Calu3 (cell line): ENCODE measurements around the gene RNF39. TPM values are rescaled to one million over a fixed set of nuclear protein-coding genes. Genes with fewer than 3 reads are reported as not detected.

Experiments used
- BruUV-seq: library from RNA; stranded (reverse); fragments of 400-500 nt; replicated peaks from 2 replicates; lab custom pipeline; 2021; lab: Mats Ljungman, UMichigan
- CTCF ChIA-PET: fragments of 300-600 bp; sonication (Branson Sonifier 250); formaldehyde crosslinking; loops from one replicate; lab custom pipeline; 2022; ENCODE audit warnings: antibody characterized with exemption; lab: Charles Lee
- DNase-seq: peaks from one replicate; pipeline ENCODE4 v3.0.0; 2022
- H3K27ac Mint-ChIP-seq: one replicate; pipeline ENCODE4 v1.8.0; 2022; ENCODE audit warnings: mixed read lengths; ENCODE audit not compliant: unreplicated experiment
- H3K27me3 Mint-ChIP-seq: one replicate; pipeline ENCODE4 v1.8.0; 2022; ENCODE audit warnings: mixed read lengths; ENCODE audit not compliant: unreplicated experiment
- H3K36me3 Mint-ChIP-seq: one replicate; pipeline ENCODE4 v1.8.0; 2022; ENCODE audit warnings: mild to moderate bottlenecking, moderate library complexity, mixed read lengths; ENCODE audit not compliant: insufficient read depth, unreplicated experiment
- H3K4me1 Mint-ChIP-seq: one replicate; pipeline ENCODE4 v1.8.0; 2022; ENCODE audit warnings: mild to moderate bottlenecking, low read depth, mixed read lengths; ENCODE audit not compliant: unreplicated experiment
- H3K4me3 Mint-ChIP-seq: one replicate; pipeline ENCODE4 v1.8.0; 2022; ENCODE audit warnings: mild to moderate bottlenecking, low read depth, moderate library complexity, mixed read lengths; ENCODE audit not compliant: unreplicated experiment
- H3K9me3 Mint-ChIP-seq: one replicate; pipeline ENCODE4 v1.8.0; 2022; ENCODE audit warnings: low read depth, mixed read lengths; ENCODE audit not compliant: unreplicated experiment
- intact Hi-C: fragments of 100-400 bp; cut with micrococcal nuclease; formaldehyde crosslinking; loops from one replicate; pipeline ENCODE4 v1.10.0; 2022; ENCODE audit not compliant: unreplicated experiment
- total RNA-seq: library from RNA; stranded (reverse); gene quantifications from 2 replicates; pipeline ENCODE4 v1.2.3, GENCODE V29; 2022
- TF ChIP-seq, protein P1 (sequence below): fragments of 200-600 bp; IDR thresholded peaks from one replicate; pipeline ENCODE4 v1.8.0; 2022; ENCODE audit warnings: antibody characterized with exemption; ENCODE audit not compliant: unreplicated experiment

The RNF39 gene
- total RNA-seq, 1 experiment from 2014 or later = 1.3 TPM

- BruUV-seq = no TSS peak
- no peaks in the 10 kb centered on the region for H3K9me3 Mint-ChIP-seq
- TF ChIP-seq, protein P1, sequence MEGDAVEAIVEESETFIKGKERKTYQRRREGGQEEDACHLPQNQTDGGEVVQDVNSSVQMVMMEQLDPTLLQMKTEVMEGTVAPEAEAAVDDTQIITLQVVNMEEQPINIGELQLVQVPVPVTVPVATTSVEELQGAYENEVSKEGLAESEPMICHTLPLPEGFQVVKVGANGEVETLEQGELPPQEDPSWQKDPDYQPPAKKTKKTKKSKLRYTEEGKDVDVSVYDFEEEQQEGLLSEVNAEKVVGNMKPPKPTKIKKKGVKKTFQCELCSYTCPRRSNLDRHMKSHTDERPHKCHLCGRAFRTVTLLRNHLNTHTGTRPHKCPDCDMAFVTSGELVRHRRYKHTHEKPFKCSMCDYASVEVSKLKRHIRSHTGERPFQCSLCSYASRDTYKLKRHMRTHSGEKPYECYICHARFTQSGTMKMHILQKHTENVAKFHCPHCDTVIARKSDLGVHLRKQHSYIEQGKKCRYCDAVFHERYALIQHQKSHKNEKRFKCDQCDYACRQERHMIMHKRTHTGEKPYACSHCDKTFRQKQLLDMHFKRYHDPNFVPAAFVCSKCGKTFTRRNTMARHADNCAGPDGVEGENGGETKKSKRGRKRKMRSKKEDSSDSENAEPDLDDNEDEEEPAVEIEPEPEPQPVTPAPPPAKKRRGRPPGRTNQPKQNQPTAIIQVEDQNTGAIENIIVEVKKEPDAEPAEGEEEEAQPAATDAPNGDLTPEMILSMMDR = no peak
- peak overlapping the region; percentile 87 for H3K4me3 Mint-ChIP-seq
- peaks cover 86% of the 10 kb centered on the region for H3K36me3 Mint-ChIP-seq
- H3K27ac Mint-ChIP-seq = peak overlapping the region; percentile 70
- intact Hi-C loops = loop anchor here (2.0 kb wide), 1 partner anchor 36 kb away; the partner anchor contains the start of gene PPP1R11
- CTCF ChIA-PET = interaction anchor here (0.8 to 6.4 kb wide), 19 partner anchors 10 to 453 kb away, joined by 3 to 168 read pairs (median 4); partner anchors contain the start of genes TRIM26, TRIM31 and TRIM40
- no peak for DNase-seq
- H3K27me3 Mint-ChIP-seq = no peaks in the 10 kb centered on the region
- peaks cover 61% of the 10 kb centered on the region for H3K4me1 Mint-ChIP-seq
These were observed 26.9 kb upstream of the RNF39 start for GRCh38 chr6:30102414-30102969.

DNA sequence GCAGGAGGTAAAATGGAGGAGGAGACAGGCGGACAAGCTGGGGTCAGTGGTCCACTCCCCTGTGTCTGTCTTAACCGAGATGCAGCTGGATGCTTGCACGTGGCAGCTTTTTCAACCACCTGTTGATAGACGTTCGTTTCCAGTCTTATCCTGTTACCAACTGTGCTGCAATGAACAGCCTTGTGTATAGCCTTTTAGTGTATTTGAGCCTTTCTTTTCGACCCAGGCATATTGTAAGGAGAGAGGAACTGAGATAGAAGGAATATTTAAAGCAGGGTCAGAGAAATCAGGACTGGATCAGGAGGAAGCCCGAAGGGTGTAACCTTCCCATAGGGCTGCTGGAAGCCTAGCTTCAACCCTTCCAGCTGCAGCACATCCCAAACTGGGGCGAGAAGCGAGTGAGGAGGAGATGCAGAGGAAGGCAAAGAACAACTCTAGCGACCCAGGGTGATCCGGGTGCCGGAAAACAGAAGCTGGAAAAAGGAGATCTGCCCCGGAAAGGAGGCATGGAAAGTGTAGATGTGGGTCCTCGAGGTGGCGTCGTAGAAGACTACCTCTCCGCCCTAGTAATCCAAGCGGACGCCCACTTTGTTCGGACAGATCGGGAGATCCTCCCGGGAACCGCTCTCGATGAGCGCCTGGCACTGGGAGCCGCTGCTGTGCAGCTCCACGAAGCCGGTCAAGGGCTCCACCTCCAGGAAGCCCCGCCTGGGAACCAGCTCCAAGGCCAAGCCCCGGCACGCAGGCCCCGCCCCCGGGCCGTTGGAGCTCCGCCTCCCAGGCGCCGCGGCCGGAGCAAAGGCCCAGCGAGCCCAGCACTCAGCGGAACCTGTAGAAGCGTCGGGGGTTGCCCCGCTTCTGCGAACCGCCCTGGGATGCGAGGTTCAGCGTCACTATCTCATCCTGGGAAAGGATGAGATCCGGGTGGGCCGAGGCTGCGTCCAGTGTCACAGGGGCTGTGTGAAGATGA is 26.2 kb upstream of the RNF39 start:
- Mint-ChIP-seq H3K36me3 (peaks cover 78% of the 10 kb centered on the region), H3K9me3 (no peaks in the 10 kb centered on the region), H3K4me3 (peak overlapping the region; percentile 87), H3K4me1 (peaks cover 67% of the 10 kb centered on the region), H3K27me3 (no peaks in the 10 kb centered on the region), H3K27ac (peak overlapping the region; percentile 92)
- TSS peak; percentile 71 for BruUV-seq
- CTCF ChIA-PET = interaction anchor here (0.7 to 6.4 kb wide), 13 partner anchors 10 to 452 kb away, joined by 3 to 168 read pairs (median 3); partner anchors contain the start of genes TRIM15 and TRIM31
- TF ChIP-seq, protein P1 = no peak
- intact Hi-C loops = loop anchor here (2.0 kb wide), 1 partner anchor 35 kb away; the partner anchor contains the start of gene PPP1R11
- peak; percentile 95 for DNase-seq

- Mint-ChIP-seq H3K4me1 (peaks cover 71% of the 10 kb centered on the region), H3K27me3 (no peaks in the 10 kb centered on the region), H3K36me3 (peaks cover 69% of the 10 kb centered on the region), H3K9me3 (no peaks in the 10 kb centered on the region), H3K27ac (peak overlapping the region; percentile 92), H3K4me3 (peak overlapping the region; percentile 87)
- no TSS peak for BruUV-seq
- intact Hi-C loops = no loop called here
- TF ChIP-seq, protein P1 = no peak
- CTCF ChIA-PET = interaction anchor here (0.9 to 6.4 kb wide), 5 partner anchors 24 to 70 kb away, joined by 3 to 168 read pairs (median 3); partner anchors contain the start of gene TRIM15
- peak; percentile 86 for DNase-seq
These were observed 25.2 kb upstream of the RNF39 start for GRCh38 chr6:30100585-30101443.

GRCh38 chr6:30100154-30100553 is 24.6 kb upstream of the RNF39 start:
- Mint-ChIP-seq H3K4me1 (peaks cover 78% of the 10 kb centered on the region), H3K36me3 (peaks cover 63% of the 10 kb centered on the region), H3K4me3 (peak overlapping the region; percentile 87), H3K27ac (peak overlapping the region; percentile 66), H3K9me3 (no peaks in the 10 kb centered on the region), H3K27me3 (no peaks in the 10 kb centered on the region)
- intact Hi-C loops = no loop called here
- TF ChIP-seq, protein P1 = no peak
- CTCF ChIA-PET = no interaction called here
- no TSS peak for BruUV-seq
- DNase-seq = no peak
